HCT116 (cell line): ENCODE data around the gene TMEM242. TPM values are rescaled to one million over a fixed set of nuclear protein-coding genes. Genes with fewer than 3 reads are reported as not detected.

ENCODE experiments used
- ATAC-seq: fragments of 200-7000 bp; cut with Tn5 transposase; 2 replicates; pipeline ENCODE4 v1.9.1; 2020; ENCODE audit warnings: mild to moderate bottlenecking, moderate library complexity
- BruUV-seq: library from RNA; stranded (reverse); fragments of 400-500 nt; replicated peaks from 2 replicates; lab custom pipeline; 2021; lab: Mats Ljungman, UMichigan
- CTCF ChIA-PET: fragments of 300-600 bp; sonication (Branson Sonifier 250); formaldehyde crosslinking; loops from one replicate; lab custom pipeline; 2021; ENCODE audit warnings: antibody characterized with exemption; lab: Charles Lee
- POLR2A ChIA-PET: fragments of 300-600, 350-600 bp; sonication (Branson Sonifier 250); formaldehyde crosslinking; loops from one replicate; lab custom pipeline; 2021; ENCODE audit warnings: antibody characterized with exemption; lab: Charles Lee
- RAD21 ChIA-PET, 2 experiments: fragments of 300-600 bp; sonication (Branson Sonifier 250); formaldehyde crosslinking; loops; one replicate each; lab custom pipeline; 2023; ENCODE audit warnings: low total read pairs in 2 of 2; ENCODE audit not compliant: uncharacterized antibody in 2 of 2, unreplicated experiment in 2 of 2, low non-redundant PET in 1 of 2; lab: Charles Lee
- DNase-seq: peaks from one replicate; pipeline ENCODE4 v3.0.0-alpha.2; 2010; ENCODE audit warnings: low read depth, low spot score
- H2AFZ ChIP-seq: fragments of 200-600 bp; shearing (Covaris generic), sonication (generic); 2 replicates; pipeline ENCODE4 v1.6.1; 2017; ENCODE audit warnings: low read depth, mixed run types, mixed read lengths, antibody characterized with exemption, low read length; ENCODE audit not compliant: poor library complexity, severe bottlenecking
- H3K27ac ChIP-seq: 2 replicates; pipeline ENCODE4 v1.5.1; 2012; ENCODE audit warnings: low read depth, low read length
- H3K27me3 ChIP-seq: fragments of 200-600 bp; sonication (generic); 2 replicates; pipeline ENCODE4 v1.6.1; 2016; ENCODE audit warnings: mixed run types, low read length, mixed read lengths; ENCODE audit not compliant: insufficient read depth
- H3K36me3 ChIP-seq, 2 experiments: fragments of 200-500 bp in 1 of 2; fragments of 200-600 bp in 1 of 2; sonication (Bioruptor generic) in 1 of 2; sonication (generic) in 1 of 2; 2 replicates each; pipeline versions ENCODE4 v1.5.1 to v1.6.1; 2014 to 2016; ENCODE audit warnings: low read length in 2 of 2, inconsistent platforms in 1 of 2, mixed read lengths in 1 of 2, mixed run types in 1 of 2; ENCODE audit not compliant: insufficient read depth in 2 of 2, control insufficient read depth in 1 of 2
- H3K4me1 ChIP-seq, 2 experiments: fragments of 200-600 bp in 1 of 2; sonication (generic) in 1 of 2; 2 replicates each; pipeline versions ENCODE4 v1.5.1 to v1.6.1; 2012 to 2017; ENCODE audit warnings: low read length in 2 of 2, inconsistent platforms in 1 of 2, mild to moderate bottlenecking in 1 of 2, mixed read lengths in 1 of 2, mixed run types in 1 of 2, moderate library complexity in 1 of 2; ENCODE audit not compliant: insufficient read depth in 2 of 2, control insufficient read depth in 1 of 2
- H3K4me2 ChIP-seq: fragments of 200-600 bp; sonication (generic); 2 replicates; pipeline ENCODE4 v1.6.1; 2017; ENCODE audit warnings: mixed run types, low read length, mixed read lengths
- H3K4me3 ChIP-seq, 2 experiments: fragments of 200-600 bp in 1 of 2; sonication (generic) in 1 of 2; replicated peaks in 1 of 2; 2 replicates each; pipeline ENCODE4 v1.5.1; 2011 to 2016; ENCODE audit warnings: low read length in 2 of 2, control low read depth in 1 of 2, low read depth in 1 of 2, mild to moderate bottlenecking in 1 of 2, mixed read lengths in 1 of 2, mixed run types in 1 of 2
- H3K79me2 ChIP-seq: fragments of 200-600 bp; sonication (generic); 2 replicates; pipeline ENCODE4 v1.6.1; 2017; ENCODE audit warnings: mild to moderate bottlenecking, mixed run types, low read length, moderate library complexity, mixed read lengths; ENCODE audit not compliant: insufficient read depth
- H3K9ac ChIP-seq: fragments of 200-600 bp; sonication (generic); 2 replicates; pipeline ENCODE4 v1.6.1; 2016; ENCODE audit warnings: low read length, mixed read lengths
- H3K9me2 ChIP-seq: fragments of 200-600 bp; sonication (generic), shearing (Covaris generic); 2 replicates; pipeline ENCODE4 v1.6.1; 2017; ENCODE audit warnings: mixed run types, mild to moderate bottlenecking, moderate library complexity; ENCODE audit not compliant: insufficient read depth
- H3K9me3 ChIP-seq, 2 experiments: fragments of 200-500 bp in 1 of 2; fragments of 200-600 bp in 1 of 2; sonication (Bioruptor generic) in 1 of 2; sonication (generic) in 1 of 2; 2 replicates each; pipeline ENCODE4 v1.6.1; 2014 to 2017; ENCODE audit warnings: low read length in 2 of 2, mixed read lengths in 2 of 2, inconsistent platforms in 1 of 2, low read depth in 1 of 2, mild to moderate bottlenecking in 1 of 2, mixed run types in 1 of 2, moderate library complexity in 1 of 2; ENCODE audit not compliant: control insufficient read depth in 1 of 2, insufficient read depth in 1 of 2
- H4K20me1 ChIP-seq: fragments of 200-600 bp; sonication (generic), shearing (Covaris generic); 2 replicates; pipeline ENCODE4 v1.6.1; 2017; ENCODE audit warnings: mixed run types, mild to moderate bottlenecking, moderate library complexity; ENCODE audit not compliant: insufficient read depth
- CBX3 ChIP-seq: IDR thresholded peaks from 2 replicates; pipeline ENCODE4 v1.6.1; 2012; ENCODE audit warnings: low read depth
- CEBPB ChIP-seq: IDR thresholded peaks from 2 replicates; pipeline ENCODE4 v1.6.1; 2012; ENCODE audit warnings: low read depth
- CTCF ChIP-seq, 3 experiments: fragments of 200-600 bp in 1 of 3; sonication (generic) in 1 of 3; IDR thresholded peaks in 2 of 3; conservative IDR thresholded peaks in 1 of 3; 2 replicates each; pipeline ENCODE4 v1.5.1; 2012 to 2017; ENCODE audit warnings: low read depth in 2 of 3, low read length in 2 of 3, antibody characterized with exemption in 1 of 3, borderline replicate concordance in 1 of 3, control low read depth in 1 of 3, mild to moderate bottlenecking in 1 of 3, mixed read lengths in 1 of 3, mixed run types in 1 of 3, moderate library complexity in 1 of 3; ENCODE audit not compliant: insufficient read depth in 1 of 3
- EGR1 ChIP-seq: IDR thresholded peaks from 2 replicates; pipeline ENCODE4 v1.6.1; 2012; ENCODE audit warnings: low read depth
- ELF1 ChIP-seq: IDR thresholded peaks from 2 replicates; pipeline ENCODE4 v1.6.1; 2012; ENCODE audit warnings: low read depth, borderline replicate concordance
- EZH2phosphoT487 ChIP-seq: fragments of 200-600 bp; IDR thresholded peaks from 2 replicates; pipeline ENCODE4 v1.6.1; 2018; ENCODE audit warnings: antibody characterized with exemption, borderline replicate concordance
- FOSL1 ChIP-seq: IDR thresholded peaks from 2 replicates; pipeline ENCODE4 v1.6.1; 2012; ENCODE audit warnings: low read depth
- JUND ChIP-seq: IDR thresholded peaks from 2 replicates; pipeline ENCODE4 v1.6.1; 2012
- MAX ChIP-seq: IDR thresholded peaks from 2 replicates; pipeline ENCODE4 v1.6.1; 2012
- POLR2A ChIP-seq: IDR thresholded peaks from 2 replicates; pipeline ENCODE4 v1.7.0; 2011; ENCODE audit warnings: borderline replicate concordance; ENCODE audit not compliant: insufficient read depth, insufficient read length; ENCODE audit errors: extremely low read depth
- POLR2AphosphoS5 ChIP-seq: IDR thresholded peaks from 2 replicates; pipeline ENCODE4 v1.6.1; 2011; ENCODE audit warnings: mild to moderate bottlenecking, low read depth, low read length, moderate library complexity
- RAD21 ChIP-seq: IDR thresholded peaks from 2 replicates; pipeline ENCODE4 v1.6.1; 2012; ENCODE audit warnings: low read depth, mild to moderate bottlenecking
- SIN3A ChIP-seq: IDR thresholded peaks from 2 replicates; pipeline ENCODE4 v1.6.1; 2012; ENCODE audit warnings: low read depth
- SP1 ChIP-seq: IDR thresholded peaks from 2 replicates; pipeline ENCODE4 v1.6.1; 2012; ENCODE audit warnings: low read depth
- SRF ChIP-seq: IDR thresholded peaks from 2 replicates; pipeline ENCODE4 v1.6.1; 2012; ENCODE audit warnings: low read depth
- TCF7L2 ChIP-seq: IDR thresholded peaks from 2 replicates; pipeline ENCODE4 v1.7.0; 2011; ENCODE audit warnings: borderline replicate concordance, inconsistent platforms; ENCODE audit not compliant: insufficient read depth, insufficient read length; ENCODE audit errors: extremely low read depth
- ZFX ChIP-seq: fragments of 450-650 bp; IDR thresholded peaks from 2 replicates; pipeline ENCODE4 v1.6.1; 2017
- ZNF274 ChIP-seq: fragments of 200-500 bp; sonication (Bioruptor generic); IDR thresholded peaks from 2 replicates; pipeline ENCODE4 v1.6.1; 2014; ENCODE audit warnings: mild to moderate bottlenecking, low read depth, low read length, inconsistent platforms
- intact Hi-C: fragments of 100-400 bp; cut with micrococcal nuclease; formaldehyde crosslinking; loops from 2 replicates; pipeline ENCODE4 v1.10.0; 2022
- total RNA-seq: library from RNA; stranded (reverse); gene quantifications from one replicate; pipeline ENCODE4 v1.2.1, GENCODE V29; 2021; ENCODE audit not compliant: unreplicated experiment
- TF ChIP-seq, protein P1 (sequence below): IDR thresholded peaks from 2 replicates; pipeline ENCODE4 v1.6.1; 2012
- TF ChIP-seq, protein P2 (sequence below): IDR thresholded peaks from 2 replicates; pipeline ENCODE4 v1.6.1; 2011; ENCODE audit warnings: mild to moderate bottlenecking, low read length, moderate library complexity; ENCODE audit not compliant: insufficient replicate concordance; ENCODE audit errors: extremely low read depth

Gene TMEM242
- total RNA-seq, 1 experiment from 2014 or later, result 11.6 TPM

GRCh38 chr6:157253699-157254098 lies 69.6 kb downstream of the TMEM242 start:
- intact Hi-C loops, result no loop called here
- no peaks in the 10 kb centered on the region for H3K9me3 ChIP-seq
- no peaks in the 10 kb centered on the region for H3K36me3 ChIP-seq
- peaks cover 22% of the 10 kb centered on the region; the same call in 1 of the 2 replicates for H3K27me3 ChIP-seq
- TF ChIP-seq TCF7L2 (no peak), SIN3A (no peak), ZNF274 (no peak), JUND (no peak), SRF (no peak), CTCF (IDR thresholded peaks at IDR 0.05 in 2 of 3, conservative IDR thresholded peaks at IDR 0.05 in 1 of 3; ENCODE audit: borderline replicate concordance in 1 of 3, insufficient read depth in 1 of 3, low read depth in 2 of 3, low read length in 2 of 3) (no peak), FOSL1 (no peak), ELF1 (no peak), EGR1 (no peak), CBX3 (no peak), CEBPB (no peak), SP1 (no peak), POLR2A (no peak), MAX (no peak), POLR2AphosphoS5 (no peak), EZH2phosphoT487 (no peak), RAD21 (no peak), ZFX (no peak)
- TF ChIP-seq, protein P1, sequence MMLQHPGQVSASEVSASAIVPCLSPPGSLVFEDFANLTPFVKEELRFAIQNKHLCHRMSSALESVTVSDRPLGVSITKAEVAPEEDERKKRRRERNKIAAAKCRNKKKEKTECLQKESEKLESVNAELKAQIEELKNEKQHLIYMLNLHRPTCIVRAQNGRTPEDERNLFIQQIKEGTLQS, result no peak
- TF ChIP-seq, protein P2, sequence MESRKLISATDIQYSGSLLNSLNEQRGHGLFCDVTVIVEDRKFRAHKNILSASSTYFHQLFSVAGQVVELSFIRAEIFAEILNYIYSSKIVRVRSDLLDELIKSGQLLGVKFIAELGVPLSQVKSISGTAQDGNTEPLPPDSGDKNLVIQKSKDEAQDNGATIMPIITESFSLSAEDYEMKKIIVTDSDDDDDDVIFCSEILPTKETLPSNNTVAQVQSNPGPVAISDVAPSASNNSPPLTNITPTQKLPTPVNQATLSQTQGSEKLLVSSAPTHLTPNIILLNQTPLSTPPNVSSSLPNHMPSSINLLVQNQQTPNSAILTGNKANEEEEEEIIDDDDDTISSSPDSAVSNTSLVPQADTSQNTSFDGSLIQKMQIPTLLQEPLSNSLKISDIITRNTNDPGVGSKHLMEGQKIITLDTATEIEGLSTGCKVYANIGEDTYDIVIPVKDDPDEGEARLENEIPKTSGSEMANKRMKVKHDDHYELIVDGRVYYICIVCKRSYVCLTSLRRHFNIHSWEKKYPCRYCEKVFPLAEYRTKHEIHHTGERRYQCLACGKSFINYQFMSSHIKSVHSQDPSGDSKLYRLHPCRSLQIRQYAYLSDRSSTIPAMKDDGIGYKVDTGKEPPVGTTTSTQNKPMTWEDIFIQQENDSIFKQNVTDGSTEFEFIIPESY, result no peak
- no TSS peak for BruUV-seq
- H3K4me1 ChIP-seq, result no peaks in the 10 kb centered on the region
- no peaks in the 10 kb centered on the region for H3K79me2 ChIP-seq
- H3K9ac ChIP-seq, result no peak overlapping the region
- no peak overlapping the region for H3K27ac ChIP-seq
- no peak overlapping the region for H3K4me3 ChIP-seq
- DNase-seq (no peak), ATAC-seq (no peak)
- H3K4me2 ChIP-seq, result no peak overlapping the region
- ChIA-PET POLR2A (no interaction called here), RAD21 (no interaction called here), CTCF (no interaction called here)
- no peaks in the 10 kb centered on the region for H4K20me1 ChIP-seq
- H3K9me2 ChIP-seq, result no peaks in the 10 kb centered on the region
- H2AFZ ChIP-seq, result no peak overlapping the region
